ENCODE measurements around the gene GPS1. TPM values are rescaled to one million over a fixed set of nuclear protein-coding genes. Genes with fewer than 3 reads are reported as not detected.

GPS1 gene
- total and polyA plus RNA-seq, 11 donors, result 76.7 to 151 (median 85.0) TPM

GRCh38 chr17:82052638-82053059 is 951 bp downstream of the GPS1 start:
- H3K27ac ChIP-seq, result peak overlapping the region in 5 of 12 donors; percentile 9 to 67 (median 58)
- 15 to 27% (median 25%) methylated on average over 17 to 19 of the region's 19 CpGs for WGBS, 4 donors
- H3K9me3 ChIP-seq, result no peaks in the 10 kb centered on the region
- ATAC-seq, result no peak
- H3K4me1 ChIP-seq, result peaks cover 3 to 38% (median 24%) of the 10 kb centered on the region in 12 donors
- H3K36me3 ChIP-seq, result peaks cover 0 to 68% (median 43%) of the 10 kb centered on the region in 9 donors
- no peaks in the 10 kb centered on the region for H3K27me3 ChIP-seq
- DNase-seq, result no peak
- H3K4me3 ChIP-seq, result peak overlapping the region; percentile 63 to 96 (median 82)
- intact Hi-C loops (cut with DNase I), result no loop called here
- TF ChIP-seq POLR2A (IDR thresholded peaks at IDR 0.05) (no peak), CTCF (IDR thresholded peaks at IDR 0.05) (no peak)

- Histone ChIP-seq H3K4me1 (peaks cover 3 to 38% (median 24%) of the 10 kb centered on the region in 12 donors), H3K36me3 (peaks cover 0 to 68% (median 48%) of the 10 kb centered on the region in 9 donors), H3K9me3 (no peaks in the 10 kb centered on the region), H3K4me3 (peak overlapping the region in 7 of 12 donors; percentile 63 to 96 (median 82)), H3K27ac (no peak overlapping the region), H3K27me3 (no peaks in the 10 kb centered on the region)
- WGBS, 4 donors, result 90 to 93% (median 90%) methylated on average over 8 to 19 of the region's 19 CpGs
- ATAC-seq (no peak), DNase-seq (peak in 2 of 5 donors; percentile 27 to 37)
- TF ChIP-seq POLR2A (IDR thresholded peaks at IDR 0.05) (no peak), CTCF (IDR thresholded peaks at IDR 0.05) (no peak)
- intact Hi-C loops (cut with DNase I), result no loop called here
Observed at GRCh38 chr17:82053130-82053529, 1.4 kb downstream of the GPS1 start.

- no peaks in the 10 kb centered on the region for H3K27me3 ChIP-seq
- DNase-seq (peak in 2 of 5 donors; percentile 24 to 54), ATAC-seq (no peak)
- H3K4me1 ChIP-seq, result peaks cover 3 to 38% (median 24%) of the 10 kb centered on the region in 12 donors
- WGBS, 4 donors, result 94 to 95% (median 95%) methylated on average over 18 to 28 of the region's 28 CpGs
- intact Hi-C loops (cut with DNase I), result no loop called here
- no peak for TF ChIP-seq CTCF (IDR thresholded peaks at IDR 0.05)
- TF ChIP-seq POLR2A (IDR thresholded peaks at IDR 0.05), result no peak
- peaks cover 0 to 69% (median 53%) of the 10 kb centered on the region in 9 donors for H3K36me3 ChIP-seq
- H3K27ac ChIP-seq, result no peak overlapping the region
- H3K9me3 ChIP-seq, result no peaks in the 10 kb centered on the region
- H3K4me3 ChIP-seq, result peak overlapping the region in 1 of 12 donors; percentile 96
Observed at GRCh38 chr17:82053556-82054263, 2.0 kb downstream of the GPS1 start.

GRCh38 chr17:82054351-82055022 is 2.8 kb downstream of the GPS1 start:
- Histone ChIP-seq H3K4me1 (peaks cover 3 to 36% (median 24%) of the 10 kb centered on the region in 12 donors), H3K4me3 (no peak overlapping the region), H3K9me3 (no peaks in the 10 kb centered on the region), H3K27ac (no peak overlapping the region), H3K36me3 (peaks cover 0 to 70% (median 58%) of the 10 kb centered on the region in 9 donors), H3K27me3 (no peaks in the 10 kb centered on the region)
- DNase-seq (peak in 3 of 5 donors; percentile 18 to 58 (median 24)), ATAC-seq (no peak)
- no peak for TF ChIP-seq POLR2A (IDR thresholded peaks at IDR 0.05)
- TF ChIP-seq CTCF (IDR thresholded peaks at IDR 0.05), result no peak
- WGBS, 4 donors, result 87 to 89% (median 89%) methylated on average over 19 to 38 of the region's 38 CpGs
- intact Hi-C loops (cut with DNase I), result loop anchor here in 1 of 10 donors (5.0 kb wide), 1 partner anchor 43 kb away; the partner anchor contains the start of gene FASN
